HG03139 (cell line): ENCODE results near the gene LRRK1.

Experiments used
- ATAC-seq: cut with Tn5 transposase; IDR thresholded peaks from one replicate; pipeline ENCODE4 v1.9.1; 2021; ENCODE audit not compliant: unreplicated experiment

The LRRK1 gene

DNA sequence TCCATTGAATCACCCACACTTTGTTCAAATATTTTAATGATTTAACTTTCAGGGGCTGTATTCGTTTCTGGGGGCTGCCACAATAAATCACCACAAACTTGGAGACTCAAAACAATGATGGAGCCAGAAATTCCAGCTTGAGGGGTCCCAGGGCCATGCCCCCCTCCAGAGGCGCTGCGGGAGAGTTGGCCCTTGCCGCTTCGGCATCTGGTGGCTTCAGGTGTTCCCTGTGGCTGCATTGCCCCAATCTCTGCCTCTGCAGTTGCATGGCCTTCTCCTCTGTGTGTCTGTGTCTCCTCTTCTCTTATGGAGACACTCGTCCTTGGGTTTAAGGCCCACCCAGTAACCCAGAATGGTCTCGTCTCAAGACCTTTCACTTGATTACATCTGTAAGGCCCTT, 187.9 kb downstream of the LRRK1 start:
- ATAC-seq = no peak

DNA sequence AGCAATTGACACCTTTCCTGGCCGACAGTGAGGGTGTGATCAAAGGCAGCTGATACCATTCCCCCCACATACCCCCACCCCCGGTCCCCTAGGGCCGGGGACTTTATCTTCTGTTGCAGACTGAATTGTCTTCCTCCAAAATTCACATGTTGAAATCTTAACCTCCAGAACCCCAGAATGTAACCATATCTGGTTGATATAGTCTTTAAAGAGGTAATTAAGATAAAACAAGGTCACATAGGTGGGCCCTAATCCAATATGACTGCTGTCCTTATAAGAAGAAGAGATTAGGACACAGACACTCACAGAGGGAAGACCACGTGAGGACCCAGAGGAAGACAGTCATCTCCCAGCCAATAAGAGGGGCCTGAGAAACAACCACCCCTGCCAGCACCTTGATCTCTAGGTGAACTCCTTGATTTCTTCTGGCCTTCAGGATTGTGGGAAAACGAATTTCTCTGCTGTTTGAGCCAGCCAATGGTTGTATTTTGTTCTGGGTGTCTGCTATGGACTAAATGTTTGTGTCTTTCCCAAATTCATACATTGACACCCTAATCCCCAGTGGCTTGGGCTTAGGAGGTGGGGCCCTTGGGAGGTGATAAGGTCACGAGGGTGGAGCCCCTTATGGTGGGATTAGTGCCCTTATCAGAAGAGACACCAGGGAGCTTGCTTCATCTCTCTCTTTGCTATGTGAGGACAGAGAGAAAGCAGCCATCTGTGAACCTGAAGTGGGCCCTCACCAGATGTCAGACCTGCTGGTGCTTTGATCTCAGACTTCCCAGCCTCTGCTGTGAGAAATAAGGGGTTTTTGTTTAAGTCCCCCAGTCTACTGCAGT, 188.7 kb downstream of the LRRK1 start:
- no peak for ATAC-seq

- no peak for ATAC-seq
Observed at GRCh38 chr15:101108461-101108775, 189.3 kb downstream of the LRRK1 start.

DNA sequence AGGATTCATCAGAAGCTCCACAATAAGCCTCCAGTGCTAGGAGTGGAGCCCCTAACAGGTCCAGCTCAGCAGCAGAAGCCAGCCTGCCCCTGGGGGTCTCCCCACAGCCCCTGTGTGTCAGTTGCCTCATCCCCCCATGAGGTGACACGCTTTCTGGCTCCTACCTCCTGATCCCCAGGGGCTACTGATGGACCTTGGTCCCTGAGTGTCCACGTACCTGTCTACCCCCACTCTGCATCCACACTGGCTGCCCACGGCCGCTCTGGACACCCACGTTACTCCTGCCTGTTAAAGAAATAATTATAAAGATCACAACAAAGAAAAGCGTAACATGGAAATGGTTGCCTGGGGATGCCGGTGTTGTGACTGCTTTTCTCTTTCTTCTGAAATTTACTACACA, 189.6 kb downstream of the LRRK1 start:
- no peak for ATAC-seq

- no peak for ATAC-seq
Observed at GRCh38 chr15:101110681-101111569, 191.8 kb downstream of the LRRK1 start.

GRCh38 chr15:101111570-101112262, 192.6 kb downstream of the LRRK1 start:
- ATAC-seq = no peak

DNA sequence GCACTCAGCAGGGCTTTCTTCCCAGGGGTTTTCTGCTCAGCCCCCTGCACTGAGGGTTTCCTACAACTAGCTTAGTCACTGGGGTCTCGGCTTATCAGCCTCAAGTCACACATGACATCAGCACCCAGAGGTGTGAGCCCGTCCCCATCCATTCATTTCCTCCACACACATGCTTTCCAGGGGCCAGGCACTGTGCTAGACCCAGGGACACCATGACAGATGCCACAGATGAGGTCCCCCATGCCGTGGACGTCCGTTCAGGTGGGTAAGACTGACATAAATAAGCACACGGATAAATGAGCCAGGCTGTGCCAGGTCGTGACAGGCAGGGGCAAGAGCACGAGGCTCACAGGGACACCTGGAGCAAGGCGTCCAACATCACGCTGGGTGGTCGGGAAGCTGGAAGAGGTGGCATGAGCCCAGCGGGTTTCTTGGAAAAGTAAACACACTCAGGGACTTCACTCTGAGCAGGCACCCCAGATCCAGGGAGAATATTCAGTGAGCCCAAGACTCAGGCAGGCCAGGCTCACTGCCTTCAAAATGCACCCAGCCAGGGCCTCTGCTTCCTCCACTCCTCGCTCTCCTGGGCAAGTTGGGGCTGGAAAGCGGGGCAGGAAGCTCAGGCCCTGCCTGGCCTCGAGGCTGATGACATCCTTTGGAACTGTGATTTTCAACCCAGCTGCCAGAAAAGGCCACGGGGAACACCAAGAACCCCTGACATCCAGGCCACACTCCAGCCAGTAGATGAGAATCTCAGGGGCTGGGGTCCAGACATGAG, 193.4 kb downstream of the LRRK1 start:
- ATAC-seq = no peak

GRCh38 chr15:101113114-101114005, 194.2 kb downstream of the LRRK1 start:
- ATAC-seq = no peak

DNA sequence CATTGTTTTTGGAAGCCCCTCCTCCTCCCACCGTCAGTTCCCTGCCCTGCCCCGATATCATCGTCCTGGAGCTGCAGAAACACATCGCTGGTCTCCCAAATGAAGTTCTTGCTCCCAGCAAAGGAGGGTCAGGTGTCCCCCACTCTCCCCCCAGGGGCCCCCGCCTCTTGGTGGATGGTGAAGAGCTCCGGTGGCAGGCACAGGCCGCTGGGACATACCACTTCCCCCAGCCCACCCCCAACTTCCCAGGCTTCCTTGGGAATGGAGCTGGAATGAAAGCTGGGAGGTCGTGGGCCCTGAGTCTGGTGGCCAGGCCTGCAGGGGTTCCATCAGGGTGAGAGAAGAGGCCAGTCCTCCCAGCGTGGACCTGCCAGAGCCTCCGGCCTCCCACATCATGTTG, 195.0 kb downstream of the LRRK1 start:
- ATAC-seq = no peak

GRCh38 chr15:101114610-101115009, 195.5 kb downstream of the LRRK1 start:
- ATAC-seq = no peak

- no peak for ATAC-seq
Observed at GRCh38 chr15:101115393-101115785, 196.2 kb downstream of the LRRK1 start.

GRCh38 chr15:101115786-101116680, 196.9 kb downstream of the LRRK1 start:
- no peak for ATAC-seq

- no peak for ATAC-seq
Observed at GRCh38 chr15:101116681-101116976, 197.5 kb downstream of the LRRK1 start.

- no peak for ATAC-seq
Observed at GRCh38 chr15:101118116-101118515, 199.0 kb downstream of the LRRK1 start.

GRCh38 chr15:101118615-101119014, 199.5 kb downstream of the LRRK1 start:
- no peak for ATAC-seq

GRCh38 chr15:101119181-101119580, 200.0 kb downstream of the LRRK1 start:
- no peak for ATAC-seq
